OCI-LY7 (cell line): ENCODE data around the gene TRABD2B.

Experiments
- CTCF ChIP-seq: fragments of 200-600 bp; sonication (generic); conservative IDR thresholded peaks from 2 replicates; pipeline ENCODE4 v1.5.1; 2014; ENCODE audit warnings: mild to moderate bottlenecking, antibody characterized with exemption, low read length, moderate library complexity, mixed read lengths
- EZH2phosphoT487 ChIP-seq: fragments of 200-600 bp; sonication (generic); IDR thresholded peaks from 2 replicates; pipeline ENCODE4 v1.6.1; 2018; ENCODE audit warnings: low read depth, borderline replicate concordance, mild to moderate bottlenecking, mixed run types, antibody characterized with exemption, low read length, moderate library complexity, mixed read lengths

- no peak for TF ChIP-seq CTCF
- TF ChIP-seq EZH2phosphoT487 = no peak
These were observed 138.0 kb downstream of the TRABD2B start for GRCh38 chr1:47859092-47859743.
